HG03354 (cell line): ENCODE results near the gene GATA3.
A peak's percentile ranks its signal among the peaks of the same experiment; 100 is the strongest.

Experiments
- ATAC-seq: cut with Tn5 transposase; IDR thresholded peaks from one replicate; pipeline ENCODE4 v1.9.1; 2021; ENCODE audit warnings: mild to moderate bottlenecking; ENCODE audit not compliant: unreplicated experiment, poor library complexity, severe bottlenecking

Gene GATA3

DNA sequence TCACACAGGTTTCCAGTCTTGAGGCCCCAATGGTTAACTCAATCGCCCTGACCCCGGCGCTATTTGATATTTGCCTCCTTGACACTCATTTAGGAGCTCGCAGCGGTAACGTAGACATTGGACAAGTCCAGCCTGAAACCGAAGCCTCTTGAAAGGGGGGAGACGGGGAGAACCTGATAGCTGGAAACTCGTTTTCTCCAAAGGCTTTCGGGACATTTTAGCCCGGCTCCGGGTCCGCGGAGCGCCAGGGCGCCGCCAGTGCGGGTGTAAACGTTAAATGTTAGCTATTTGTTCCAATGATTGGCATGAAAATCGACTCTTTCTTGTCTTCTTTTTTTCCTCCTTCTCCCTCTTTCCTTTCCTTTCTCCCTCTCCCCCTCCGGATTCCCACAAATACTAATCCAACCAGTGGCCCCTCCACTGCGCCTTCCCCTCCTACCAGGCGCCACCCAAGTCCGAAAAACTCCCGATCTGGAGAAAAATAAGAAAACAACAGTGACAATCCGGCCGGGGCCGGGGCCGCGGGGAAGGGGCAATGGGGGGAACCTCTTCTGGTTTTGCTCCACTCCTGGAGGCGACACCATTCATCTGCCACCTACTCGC, 17.2 kb upstream of the GATA3 start:
- ATAC-seq: no peak

DNA sequence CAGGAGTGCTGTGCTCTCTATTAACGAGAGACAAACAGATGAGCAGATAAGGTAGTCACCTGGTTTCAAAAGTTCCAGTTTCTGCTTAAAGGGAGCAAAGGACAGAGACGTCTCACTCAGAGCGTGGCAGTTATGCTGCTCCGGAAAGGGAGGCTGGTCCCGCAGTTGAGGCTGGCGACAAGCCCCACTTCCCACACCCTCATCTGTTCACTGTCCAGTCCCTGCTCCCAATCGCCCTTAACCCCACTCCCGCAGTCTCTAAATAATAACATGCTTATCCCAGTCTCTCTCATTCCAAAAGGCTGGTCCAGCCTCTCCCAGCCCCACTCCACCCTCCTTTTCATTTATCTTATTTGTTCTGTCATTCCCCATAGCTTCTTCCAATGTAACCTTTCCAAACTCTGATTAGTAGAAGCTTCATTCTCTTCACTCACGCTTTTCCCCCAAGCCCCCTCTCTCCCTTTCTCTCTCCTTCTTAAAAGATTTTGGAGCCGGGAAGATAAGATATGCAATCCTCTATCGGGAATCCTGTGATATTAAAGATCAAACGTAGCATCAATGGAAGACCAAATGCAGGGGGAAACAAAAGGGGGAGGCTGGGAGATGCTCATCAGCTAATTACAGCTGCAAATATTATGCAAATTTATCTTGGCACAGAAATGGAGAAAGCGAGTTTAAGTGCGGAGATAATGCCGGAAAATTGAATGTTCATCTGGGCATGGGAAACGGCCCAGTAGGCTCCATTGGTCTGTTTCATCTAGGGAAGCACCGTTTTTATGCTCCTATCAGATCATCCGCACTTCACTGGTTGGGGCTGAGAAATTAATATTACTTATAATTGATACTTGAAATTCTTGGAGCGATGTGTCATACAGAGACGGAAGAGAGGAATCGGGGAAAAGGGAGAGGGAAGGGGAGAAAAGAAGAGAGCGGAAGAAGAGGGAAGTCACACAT, 16.3 kb upstream of the GATA3 start:
- ATAC-seq: no peak

GRCh38 chr10:8039321-8039881, 15.1 kb upstream of the GATA3 start:
- ATAC-seq: no peak

DNA sequence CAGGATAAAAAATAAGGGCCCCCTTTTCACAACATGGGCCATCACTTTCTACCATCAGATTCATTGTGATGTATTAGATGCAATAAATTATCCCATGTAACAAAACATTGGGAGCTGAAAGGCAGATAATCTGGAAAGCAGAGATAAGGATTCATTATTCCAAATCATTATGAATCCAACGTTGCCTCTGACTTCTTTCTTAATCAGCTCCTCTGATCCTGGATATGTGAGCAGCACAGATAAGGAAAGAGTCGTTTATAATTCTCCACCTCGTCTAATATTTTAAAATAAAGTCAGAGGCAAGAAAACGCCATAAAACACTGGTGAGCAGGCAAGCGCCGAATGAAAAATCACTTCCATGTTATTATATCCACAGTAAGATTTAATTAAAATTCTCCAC, 13.8 kb upstream of the GATA3 start:
- no peak for ATAC-seq

GRCh38 chr10:8041284-8041991, 13.1 kb upstream of the GATA3 start:
- no peak for ATAC-seq

- ATAC-seq: no peak
Observed at GRCh38 chr10:8041992-8042720, 12.3 kb upstream of the GATA3 start.

DNA sequence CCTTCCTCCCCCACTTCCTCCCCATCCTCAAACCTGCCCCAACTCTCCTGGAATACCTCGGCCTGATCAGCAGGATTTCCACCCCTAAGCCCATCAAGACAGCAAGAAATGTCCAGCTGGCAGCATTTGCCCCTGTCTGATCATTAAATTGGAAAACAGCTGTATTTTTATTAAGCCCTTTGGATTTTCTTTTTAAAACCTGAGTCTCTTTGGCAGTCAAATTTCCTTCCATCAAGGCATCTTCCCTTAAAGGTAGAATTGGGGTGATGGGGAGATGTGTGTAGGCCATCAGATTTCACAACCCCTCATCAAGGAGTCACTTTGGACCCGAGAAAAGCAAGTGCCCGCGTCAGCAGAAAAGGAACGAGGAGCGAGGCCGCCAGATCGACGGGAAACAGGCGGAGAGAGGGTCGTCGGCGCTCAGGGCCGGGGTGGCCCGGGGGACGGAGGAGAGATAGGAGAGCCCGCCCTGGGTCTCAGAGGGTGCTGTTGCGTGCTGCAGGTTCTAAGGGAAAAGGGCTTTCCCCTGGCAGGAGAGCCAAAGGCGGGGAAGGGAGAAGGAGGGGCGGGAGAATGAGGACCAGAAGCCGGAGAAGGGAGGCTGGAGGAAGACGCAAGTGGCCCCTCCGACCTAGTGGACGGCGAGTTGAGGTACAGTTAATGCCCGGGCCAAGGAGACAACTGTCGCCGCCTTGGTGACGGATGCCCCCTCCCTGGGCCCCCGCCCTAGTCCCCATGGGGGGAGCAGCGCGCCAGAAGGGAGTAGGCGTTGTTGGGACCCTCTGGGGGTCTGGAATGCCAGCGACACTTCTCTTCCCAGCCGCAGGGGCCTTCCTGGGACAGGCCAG, 11.5 kb upstream of the GATA3 start:
- ATAC-seq: no peak

DNA sequence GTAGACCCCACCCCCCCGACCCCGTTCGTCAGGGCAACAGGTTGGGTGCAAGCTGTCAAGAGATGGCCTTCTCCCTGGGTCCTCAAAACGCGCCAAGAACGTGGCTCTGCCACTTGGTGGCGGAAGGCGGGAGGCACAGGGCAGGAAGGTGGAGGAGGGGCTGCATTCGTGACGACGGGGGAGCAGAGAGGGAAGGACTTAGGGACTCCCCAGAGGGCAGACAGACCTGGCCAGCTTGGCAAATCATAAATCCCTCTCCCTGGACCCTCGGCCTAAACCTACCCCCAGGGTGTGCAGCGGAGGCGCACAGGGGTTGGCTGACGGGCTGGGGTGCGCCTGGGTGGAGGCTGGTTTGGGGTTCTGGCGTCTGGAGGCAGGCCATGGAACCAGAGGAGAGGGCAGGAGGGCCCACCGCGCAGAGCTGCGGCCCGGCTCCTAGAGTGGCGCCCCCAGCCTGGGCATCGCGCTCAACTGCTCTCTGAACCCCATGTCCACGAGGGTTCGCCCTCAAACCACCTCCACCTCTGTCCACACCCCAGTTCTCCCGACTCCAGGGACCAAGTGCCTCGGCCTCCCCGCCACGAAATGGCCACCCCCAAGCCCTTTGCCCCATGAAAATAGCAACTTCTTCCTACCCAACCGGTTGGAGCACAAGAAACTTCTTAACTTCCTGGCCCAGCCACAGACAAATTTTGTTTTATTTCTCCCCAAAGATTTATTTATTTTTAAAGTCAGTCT, 10.8 kb upstream of the GATA3 start:
- peak; percentile 47 for ATAC-seq

GRCh38 chr10:8044331-8044907, 10.1 kb upstream of the GATA3 start:
- ATAC-seq: no peak

DNA sequence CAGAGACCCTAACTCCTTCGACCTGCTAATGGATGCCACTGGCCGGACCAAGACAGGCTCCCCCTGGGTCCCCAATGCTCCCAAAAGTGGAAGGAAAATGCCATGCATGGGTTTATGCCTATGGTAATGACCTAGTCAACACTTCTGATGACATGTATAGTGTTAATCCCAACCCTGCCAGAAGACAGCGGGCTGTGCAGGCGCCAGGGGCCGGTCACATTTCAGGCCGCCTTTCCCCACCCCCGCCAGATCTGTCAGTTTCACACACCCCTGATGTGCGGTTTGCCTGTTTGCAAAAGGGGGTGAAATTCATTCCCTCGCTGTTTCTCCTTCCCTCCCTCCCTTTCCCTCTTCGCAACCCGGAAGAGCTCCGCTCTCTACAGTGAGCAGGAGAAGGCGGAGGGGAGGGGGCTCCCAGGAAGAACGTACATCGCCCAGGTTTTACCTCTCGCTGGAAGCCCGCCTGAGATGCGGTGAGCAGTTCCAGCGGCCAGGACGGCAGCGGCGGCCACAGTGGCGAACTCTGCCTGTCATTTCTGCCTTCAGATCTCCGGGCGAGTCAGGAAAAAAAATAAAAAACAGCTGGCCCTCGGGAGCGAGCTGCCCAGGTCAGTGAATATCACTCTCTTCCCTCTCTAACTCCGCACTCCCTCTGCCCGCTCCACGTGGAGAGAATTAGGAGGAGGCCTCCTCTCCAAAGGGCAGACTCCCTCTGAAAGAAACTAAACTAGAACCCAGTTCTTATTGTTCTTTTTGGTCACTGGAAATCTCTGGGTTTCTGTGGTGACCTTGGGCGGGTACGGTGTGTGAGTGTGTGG, 9.4 kb upstream of the GATA3 start:
- ATAC-seq: peak; percentile 16

DNA sequence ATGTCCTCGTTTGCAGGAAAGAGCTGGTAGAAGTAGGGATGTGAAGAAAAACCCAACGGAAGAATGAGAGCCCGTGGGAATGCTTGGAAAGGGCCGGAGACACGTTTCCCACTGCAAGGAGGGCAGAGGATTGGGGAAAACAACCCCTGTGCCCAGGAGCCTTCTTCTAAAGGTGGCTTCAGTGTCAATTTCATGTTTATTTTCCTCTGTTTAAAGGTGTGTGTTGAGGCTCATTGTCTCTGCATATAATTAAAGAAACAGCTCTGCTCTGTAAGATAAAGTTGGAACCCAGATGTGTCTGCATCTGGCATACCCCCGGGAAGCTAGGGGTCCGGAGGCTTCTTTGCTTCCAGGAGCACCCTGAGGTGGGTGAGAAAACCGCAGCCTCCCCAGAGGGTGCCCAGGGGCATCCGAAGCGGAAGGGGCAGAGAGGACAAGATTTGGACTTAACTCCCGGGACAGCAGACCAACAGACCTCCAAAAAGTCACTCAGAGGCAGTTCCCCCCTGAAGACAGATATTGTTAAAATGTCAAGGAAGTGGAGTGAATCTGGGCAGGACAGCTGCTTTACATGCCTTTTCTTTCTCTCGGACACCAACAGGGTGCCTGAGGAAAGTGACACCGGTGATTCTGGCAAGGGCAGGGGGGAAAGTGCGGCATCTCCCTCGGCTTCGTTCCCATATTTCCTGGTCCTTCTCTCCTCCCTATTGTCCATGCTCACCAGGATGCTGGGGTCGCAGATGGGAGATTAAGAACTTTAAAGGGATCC, 8.6 kb upstream of the GATA3 start:
- ATAC-seq: no peak

DNA sequence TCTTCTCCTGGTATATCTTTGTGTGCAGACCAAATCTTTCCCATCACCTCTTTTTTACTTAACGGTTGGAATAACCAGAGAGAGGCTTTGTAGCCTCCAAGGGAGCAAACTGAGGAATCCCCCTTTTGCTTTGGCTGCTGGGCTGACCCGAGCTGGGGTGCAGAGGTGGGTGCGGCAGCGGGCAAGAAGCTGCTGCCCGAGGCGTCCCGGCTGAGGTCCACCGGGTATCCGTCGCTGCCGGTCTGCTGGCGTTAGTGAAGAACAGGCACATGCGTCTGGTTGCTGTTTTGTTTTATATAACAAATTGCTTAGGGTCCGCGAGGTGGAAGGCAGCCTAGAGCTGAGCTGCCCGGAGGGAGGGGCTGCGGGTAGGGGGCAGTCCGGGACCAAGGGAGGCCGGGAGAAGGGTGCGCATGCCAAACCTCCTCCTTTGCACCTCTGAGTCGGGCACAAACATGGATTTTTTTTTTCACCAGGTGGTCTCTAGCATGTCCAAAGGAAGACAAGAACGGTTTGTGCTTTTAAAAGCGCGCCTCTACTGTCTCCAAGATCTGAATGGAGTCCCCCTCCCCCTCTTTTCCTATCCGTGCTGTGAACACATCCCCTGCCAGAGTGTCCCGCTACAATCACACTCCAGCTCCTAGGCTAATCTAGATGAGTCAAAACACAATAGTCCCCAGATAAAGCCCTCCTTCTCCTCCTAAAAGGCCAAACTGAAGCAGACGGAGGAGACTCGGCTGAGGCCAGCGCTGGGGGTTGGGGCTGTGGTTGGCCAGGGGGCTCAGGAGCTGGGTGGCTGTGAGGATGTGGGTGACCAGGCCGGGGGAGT, 6.8 kb upstream of the GATA3 start:
- ATAC-seq: no peak

GRCh38 chr10:8048281-8049008, 6.0 kb upstream of the GATA3 start:
- ATAC-seq: no peak

DNA sequence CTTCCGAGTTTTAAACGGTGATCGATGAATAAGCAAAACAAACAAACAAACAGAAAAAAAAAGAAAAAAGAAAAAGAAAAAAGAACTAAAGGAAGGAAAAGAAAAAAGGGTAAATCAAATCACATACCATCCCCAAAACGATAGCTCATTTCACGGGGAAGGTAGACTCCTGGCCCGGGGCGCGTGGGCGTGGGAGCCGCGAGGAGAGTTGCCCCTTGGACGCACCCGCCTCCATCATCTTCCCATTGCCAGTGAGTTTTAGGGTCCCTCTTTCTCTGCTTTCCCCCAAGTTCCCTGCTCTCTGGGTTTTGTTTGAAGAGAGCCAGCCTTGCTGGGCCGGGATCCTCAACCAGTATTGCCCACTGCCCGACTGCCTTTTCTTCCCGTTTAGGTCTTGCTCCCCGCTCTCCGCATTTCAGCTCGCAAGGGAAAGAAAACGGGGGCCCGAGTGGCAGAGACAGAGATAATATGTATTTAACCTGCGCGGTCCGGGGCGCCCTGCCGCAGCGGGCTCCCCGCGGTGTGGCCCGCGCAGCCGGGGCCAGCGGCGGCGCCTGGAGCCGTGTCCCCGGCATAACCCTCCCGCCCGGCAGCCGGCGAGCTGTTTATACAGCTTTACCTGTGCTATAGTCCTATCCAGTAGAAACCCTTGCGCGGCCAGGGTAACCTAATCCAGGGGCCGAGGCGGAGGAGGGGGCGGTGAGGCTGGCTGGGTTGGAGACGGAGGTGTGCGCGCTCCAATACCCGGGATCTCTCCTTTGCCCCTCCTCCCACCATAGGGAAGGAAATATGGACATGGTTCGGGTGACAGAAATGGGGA, 5.2 kb upstream of the GATA3 start:
- no peak for ATAC-seq
